ENCODE data around the gene CDH6. TPM values are rescaled to one million over a fixed set of nuclear protein-coding genes. Genes with fewer than 3 reads are reported as not detected.

Gene CDH6
- total RNA-seq, 1 donor from 2014 or later: 0.54 TPM

DNA sequence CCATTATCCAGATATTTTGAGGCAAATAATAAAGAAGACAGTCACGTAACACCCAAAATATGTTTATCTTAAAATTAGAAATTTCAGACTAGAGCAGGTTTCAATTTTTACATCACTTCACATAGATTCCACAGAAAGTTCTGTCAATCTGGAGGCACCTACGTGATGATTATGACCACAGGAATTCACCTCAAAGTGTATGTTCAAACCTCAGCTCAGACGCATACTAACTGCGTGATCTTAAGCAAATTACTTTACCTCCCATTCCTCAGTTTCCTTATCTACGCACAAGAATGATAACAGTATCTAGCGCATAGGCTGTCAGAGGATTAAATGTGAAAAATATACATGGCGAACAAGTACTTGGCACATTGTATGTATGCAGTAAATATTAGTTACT, 5.9 kb upstream of the CDH6 start:
- Mint-ChIP-seq H3K36me3 (no peaks in the 10 kb centered on the region), H3K9me3 (no peaks in the 10 kb centered on the region), H3K27me3 (ENCODE audit: low read depth) (peaks cover 54% of the 10 kb centered on the region), H3K4me1 (no peaks in the 10 kb centered on the region), H3K27ac (no peak overlapping the region), H3K4me3 (no peak overlapping the region)
- TF ChIP-seq, protein P1, sequence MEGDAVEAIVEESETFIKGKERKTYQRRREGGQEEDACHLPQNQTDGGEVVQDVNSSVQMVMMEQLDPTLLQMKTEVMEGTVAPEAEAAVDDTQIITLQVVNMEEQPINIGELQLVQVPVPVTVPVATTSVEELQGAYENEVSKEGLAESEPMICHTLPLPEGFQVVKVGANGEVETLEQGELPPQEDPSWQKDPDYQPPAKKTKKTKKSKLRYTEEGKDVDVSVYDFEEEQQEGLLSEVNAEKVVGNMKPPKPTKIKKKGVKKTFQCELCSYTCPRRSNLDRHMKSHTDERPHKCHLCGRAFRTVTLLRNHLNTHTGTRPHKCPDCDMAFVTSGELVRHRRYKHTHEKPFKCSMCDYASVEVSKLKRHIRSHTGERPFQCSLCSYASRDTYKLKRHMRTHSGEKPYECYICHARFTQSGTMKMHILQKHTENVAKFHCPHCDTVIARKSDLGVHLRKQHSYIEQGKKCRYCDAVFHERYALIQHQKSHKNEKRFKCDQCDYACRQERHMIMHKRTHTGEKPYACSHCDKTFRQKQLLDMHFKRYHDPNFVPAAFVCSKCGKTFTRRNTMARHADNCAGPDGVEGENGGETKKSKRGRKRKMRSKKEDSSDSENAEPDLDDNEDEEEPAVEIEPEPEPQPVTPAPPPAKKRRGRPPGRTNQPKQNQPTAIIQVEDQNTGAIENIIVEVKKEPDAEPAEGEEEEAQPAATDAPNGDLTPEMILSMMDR (IDR thresholded peaks at IDR 0.05; ENCODE audit: unreplicated experiment): no peak
- no peak for DNase-seq (ENCODE audit: low spot score in 2 of 2, unreplicated experiment in 2 of 2)

- Mint-ChIP-seq H3K4me3 (no peak overlapping the region), H3K9me3 (no peaks in the 10 kb centered on the region)
Observed at GRCh38 chr5:31192442-31192841, 1.0 kb upstream of the CDH6 start.

DNA sequence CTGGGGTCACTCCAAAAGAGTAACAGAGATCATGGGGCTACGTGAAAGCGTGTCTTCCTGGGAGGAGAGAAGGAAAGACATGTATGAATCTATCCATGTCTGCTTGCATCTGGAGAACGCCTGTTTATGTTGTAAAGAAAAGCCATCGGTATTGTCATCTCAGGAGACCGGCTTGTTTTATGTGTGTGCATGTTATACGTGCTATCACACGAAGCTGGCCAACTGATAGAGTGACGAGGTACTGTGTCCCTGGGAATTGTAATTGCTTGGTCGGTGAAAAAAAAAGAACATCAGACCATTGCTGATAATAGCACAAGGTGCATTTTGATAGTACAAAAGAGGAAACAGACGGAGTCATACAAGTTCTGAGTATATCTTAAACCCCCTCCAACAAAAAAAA, 370 bp upstream of the CDH6 start:
- Mint-ChIP-seq H3K4me3 (peak overlapping the region; percentile 67), H3K9me3 (no peaks in the 10 kb centered on the region), H3K4me1 (peaks cover 14% of the 10 kb centered on the region), H3K27me3 (ENCODE audit: low read depth) (peaks cover 87% of the 10 kb centered on the region), H3K27ac (no peak overlapping the region), H3K36me3 (no peaks in the 10 kb centered on the region)
- TF ChIP-seq, protein P1 (IDR thresholded peaks at IDR 0.05; ENCODE audit: unreplicated experiment): no peak
- no peak for DNase-seq (ENCODE audit: low spot score in 2 of 2, unreplicated experiment in 2 of 2)

More at GRCh38 chr5:31192442-31192841, 1.0 kb upstream of the CDH6 start:
- Mint-ChIP-seq H3K4me1 (peaks cover 14% of the 10 kb centered on the region), H3K27ac (no peak overlapping the region), H3K36me3 (no peaks in the 10 kb centered on the region), H3K27me3 (ENCODE audit: low read depth) (peaks cover 82% of the 10 kb centered on the region)
- no peak for DNase-seq (ENCODE audit: low spot score in 2 of 2, unreplicated experiment in 2 of 2)
- TF ChIP-seq, protein P1 (IDR thresholded peaks at IDR 0.05; ENCODE audit: unreplicated experiment): no peak

DNA sequence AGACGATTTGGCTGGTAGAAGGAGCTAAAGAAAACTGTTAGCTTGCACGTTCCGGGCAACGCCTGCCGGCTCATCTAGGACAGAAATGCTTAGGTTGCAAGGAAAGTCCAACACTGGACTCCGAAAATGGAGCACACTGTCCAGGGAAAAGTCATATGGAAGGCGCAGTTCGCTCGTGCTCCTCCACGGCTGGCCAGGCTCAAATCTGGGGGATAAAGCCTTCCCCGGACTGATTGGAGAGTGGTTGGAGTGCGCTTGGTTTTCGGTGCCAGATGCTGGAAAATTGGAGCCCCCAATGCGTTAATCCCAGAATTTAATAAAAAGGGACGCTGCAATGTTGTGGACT, 955 bp downstream of the CDH6 start:
- no peaks in the 10 kb centered on the region for H3K9me3 Mint-ChIP-seq
- no peaks in the 10 kb centered on the region for H3K36me3 Mint-ChIP-seq
- no peak for DNase-seq (ENCODE audit: low spot score in 2 of 2, unreplicated experiment in 2 of 2)
- TF ChIP-seq, protein P1 (IDR thresholded peaks at IDR 0.05; ENCODE audit: unreplicated experiment): no peak
- peak overlapping the region; percentile 61 for H3K4me3 Mint-ChIP-seq
- peaks cover 14% of the 10 kb centered on the region for H3K4me1 Mint-ChIP-seq
- peaks cover 84% of the 10 kb centered on the region for H3K27me3 Mint-ChIP-seq (ENCODE audit: low read depth)
- no peak overlapping the region for H3K27ac Mint-ChIP-seq

DNA sequence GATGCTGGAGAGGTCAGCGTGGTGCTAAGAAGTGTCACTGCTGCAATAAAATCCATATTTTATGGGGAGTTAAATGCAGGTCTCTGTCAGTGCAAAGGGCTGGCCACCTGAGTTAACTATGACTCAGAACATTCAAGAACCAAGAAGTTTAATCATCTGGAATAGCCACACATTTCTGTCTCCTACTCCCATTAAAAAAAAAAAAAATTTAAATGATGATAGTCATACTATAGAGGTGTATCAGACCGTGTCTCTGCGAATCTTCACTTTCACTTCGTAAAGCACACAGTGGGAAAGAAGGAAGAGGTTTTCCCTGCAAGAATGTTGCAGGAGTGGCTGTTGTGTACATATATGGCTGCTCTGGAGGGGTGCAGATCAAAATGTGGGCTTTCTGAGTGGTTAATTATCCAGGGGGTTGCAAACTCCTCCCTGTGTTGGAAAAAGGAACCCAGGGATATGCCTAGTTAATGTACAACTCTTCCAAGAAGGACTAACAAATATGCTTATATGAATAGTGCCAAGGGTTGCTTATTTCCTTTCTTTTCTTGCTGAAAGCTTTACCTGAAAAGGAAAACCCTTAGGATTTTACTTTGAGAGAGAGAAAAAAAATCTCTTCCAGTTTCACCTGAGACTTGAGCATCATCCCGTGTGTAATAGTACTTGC, 1.5 kb downstream of the CDH6 start:
- Mint-ChIP-seq H3K36me3 (no peaks in the 10 kb centered on the region), H3K4me3 (peak overlapping the region; percentile 61), H3K27ac (no peak overlapping the region), H3K27me3 (ENCODE audit: low read depth) (peaks cover 81% of the 10 kb centered on the region), H3K9me3 (no peaks in the 10 kb centered on the region), H3K4me1 (peaks cover 14% of the 10 kb centered on the region)
- TF ChIP-seq, protein P1 (IDR thresholded peaks at IDR 0.05; ENCODE audit: unreplicated experiment): no peak
- DNase-seq (ENCODE audit: low spot score in 2 of 2, unreplicated experiment in 2 of 2): no peak
